Central memory CD8-positive, alpha-beta T cell (primary cell): Measurements from ENCODE around the gene MRPS12.
"Not testable (repeated sequence)": the region's sequence is repeated elsewhere in the genome, so short reads cannot be mapped to it uniquely, and the experiment has no call there.

Experiments
- ATAC-seq: fragments of 150-1000 bp; cut with Tn5 transposase; replicated peaks from 2 replicates; pipeline ENCODE4 v1.10.0; 2022; ENCODE audit warnings: mild to moderate bottlenecking, moderate FRiP score, moderate number of reproducible peaks; ENCODE audit not compliant: poor library complexity, severe bottlenecking; ENCODE audit errors: extremely low read depth
- DNase-seq, 2 donors: peaks; one replicate each; pipeline ENCODE4 v3.0.0; 2021; ENCODE audit warnings: low spot score in 2 of 2
- H3K27ac Mint-ChIP-seq: one replicate; pipeline ENCODE4 v1.8.0; 2022; ENCODE audit warnings: low read depth, mild to moderate bottlenecking, moderate library complexity, mixed read lengths
- H3K27me3 Mint-ChIP-seq: one replicate; pipeline ENCODE4 v1.8.0; 2022; ENCODE audit warnings: mixed read lengths
- H3K36me3 Mint-ChIP-seq: one replicate; pipeline ENCODE4 v1.8.0; 2022; ENCODE audit warnings: mild to moderate bottlenecking, moderate library complexity, mixed read lengths; ENCODE audit not compliant: insufficient read depth
- H3K4me1 Mint-ChIP-seq: one replicate; pipeline ENCODE4 v1.8.0; 2022; ENCODE audit warnings: mixed read lengths
- H3K4me3 Mint-ChIP-seq: one replicate; pipeline ENCODE4 v1.8.0; 2022; ENCODE audit warnings: mild to moderate bottlenecking, moderate library complexity, mixed read lengths
- H3K9me3 Mint-ChIP-seq: one replicate; pipeline ENCODE4 v1.8.0; 2022; ENCODE audit warnings: mixed read lengths

MRPS12 gene

GRCh38 chr19:38929929-38930775, 592 bp upstream of the MRPS12 start, which contains the start of gene SARS2:
TSS of gene SARS2 (minus strand) at chr19:38930763. CDS start at chr19:38930736, 27 bp downstream.
- DNase-seq = peak in 1 of 2 donors; percentile 95
- no peaks in the 10 kb centered on the region for H3K9me3 Mint-ChIP-seq
- peaks cover 53% of the 10 kb centered on the region for H3K4me1 Mint-ChIP-seq
- H3K36me3 Mint-ChIP-seq = peaks cover 18% of the 10 kb centered on the region
- H3K27ac Mint-ChIP-seq = peak within 1 kb of the TSS; percentile 98
- H3K4me3 Mint-ChIP-seq = peak within 1 kb of the TSS; percentile 94
- peak; percentile 41 for ATAC-seq
- no peaks in the 10 kb centered on the region for H3K27me3 Mint-ChIP-seq

GRCh38 chr19:38931521-38931793, 713 bp downstream of the MRPS12 start:
- H3K27me3 Mint-ChIP-seq = no peaks in the 10 kb centered on the region
- no peak for ATAC-seq
- H3K9me3 Mint-ChIP-seq = no peaks in the 10 kb centered on the region
- DNase-seq = no peak
- H3K27ac Mint-ChIP-seq = peak overlapping the region; percentile 98
- peak overlapping the region; percentile 94 for H3K4me3 Mint-ChIP-seq
- peaks cover 49% of the 10 kb centered on the region for H3K4me1 Mint-ChIP-seq
- H3K36me3 Mint-ChIP-seq = peaks cover 16% of the 10 kb centered on the region

GRCh38 chr19:38932425-38933179, 1.9 kb downstream of the MRPS12 start:
- Mint-ChIP-seq H3K27ac (no peak overlapping the region), H3K36me3 (peaks cover 16% of the 10 kb centered on the region), H3K27me3 (no peaks in the 10 kb centered on the region), H3K4me1 (peaks cover 46% of the 10 kb centered on the region), H3K4me3 (peak overlapping the region; percentile 44), H3K9me3 (no peaks in the 10 kb centered on the region)
- peak in 1 of 2 donors; percentile 33 for DNase-seq
- ATAC-seq = no peak

GRCh38 chr19:38933544-38933943, 2.8 kb downstream of the MRPS12 start:
- no peak for DNase-seq
- no peak for ATAC-seq
- peak overlapping the region; percentile 44 for H3K4me3 Mint-ChIP-seq

GRCh38 chr19:38939957-38940356, 9.2 kb downstream of the MRPS12 start:
- Mint-ChIP-seq H3K27me3 (no peaks in the 10 kb centered on the region), H3K9me3 (no peaks in the 10 kb centered on the region), H3K4me3 (no peak overlapping the region), H3K27ac (no peak overlapping the region), H3K4me1 (peaks cover 16% of the 10 kb centered on the region), H3K36me3 (peaks cover 1% of the 10 kb centered on the region)
- no peak for ATAC-seq
- DNase-seq = no peak

More at GRCh38 chr19:38933544-38933943, 2.8 kb downstream of the MRPS12 start:
- Mint-ChIP-seq H3K27me3 (no peaks in the 10 kb centered on the region), H3K9me3 (no peaks in the 10 kb centered on the region), H3K36me3 (peaks cover 14% of the 10 kb centered on the region), H3K4me1 (peaks cover 37% of the 10 kb centered on the region), H3K27ac (no peak overlapping the region)

- DNase-seq, H3K9me3 Mint-ChIP-seq, H3K4me3 Mint-ChIP-seq, H3K27me3 Mint-ChIP-seq, H3K36me3 Mint-ChIP-seq, H3K27ac Mint-ChIP-seq, ATAC-seq: not testable (repeated sequence)
- H3K4me1 Mint-ChIP-seq = peaks cover 16% of the 10 kb centered on the region
These were observed 10.7 kb downstream of the MRPS12 start for GRCh38 chr19:38941466-38941865.

- Mint-ChIP-seq H3K27ac (no peak overlapping the region), H3K4me1 (peaks cover 16% of the 10 kb centered on the region), H3K4me3 (no peak overlapping the region), H3K36me3 (peaks cover 1% of the 10 kb centered on the region), H3K9me3 (no peaks in the 10 kb centered on the region), H3K27me3 (no peaks in the 10 kb centered on the region)
- no peak for DNase-seq
- ATAC-seq = no peak
These were observed 11.2 kb downstream of the MRPS12 start for GRCh38 chr19:38941979-38942378.

GRCh38 chr19:38942471-38943181, 11.9 kb downstream of the MRPS12 start:
- H3K4me3 Mint-ChIP-seq = no peak overlapping the region
- H3K27me3 Mint-ChIP-seq = no peaks in the 10 kb centered on the region
- no peak for DNase-seq
- H3K9me3 Mint-ChIP-seq = no peaks in the 10 kb centered on the region
- peaks cover 1% of the 10 kb centered on the region for H3K36me3 Mint-ChIP-seq
- H3K4me1 Mint-ChIP-seq = peaks cover 16% of the 10 kb centered on the region
- peak overlapping the region; percentile 58 for H3K27ac Mint-ChIP-seq
- no peak for ATAC-seq

GRCh38 chr19:38944981-38945506, 14.3 kb downstream of the MRPS12 start:
- H3K9me3 Mint-ChIP-seq = no peaks in the 10 kb centered on the region
- H3K4me1 Mint-ChIP-seq = peaks cover 17% of the 10 kb centered on the region
- ATAC-seq = no peak
- no peaks in the 10 kb centered on the region for H3K27me3 Mint-ChIP-seq
- no peak overlapping the region for H3K27ac Mint-ChIP-seq
- peaks cover 1% of the 10 kb centered on the region for H3K36me3 Mint-ChIP-seq
- H3K4me3 Mint-ChIP-seq = no peak overlapping the region
- no peak for DNase-seq

GRCh38 chr19:38945562-38946228, 15.0 kb downstream of the MRPS12 start:
- Mint-ChIP-seq H3K36me3 (peaks cover 1% of the 10 kb centered on the region), H3K4me3 (no peak overlapping the region), H3K27ac (no peak overlapping the region), H3K9me3 (no peaks in the 10 kb centered on the region), H3K4me1 (peaks cover 16% of the 10 kb centered on the region), H3K27me3 (no peaks in the 10 kb centered on the region)
- ATAC-seq = no peak
- DNase-seq = no peak

GRCh38 chr19:38946229-38947010, 15.7 kb downstream of the MRPS12 start:
- ATAC-seq = no peak
- no peaks in the 10 kb centered on the region for H3K9me3 Mint-ChIP-seq
- H3K4me1 Mint-ChIP-seq = peaks cover 11% of the 10 kb centered on the region
- H3K27me3 Mint-ChIP-seq = no peaks in the 10 kb centered on the region
- H3K27ac Mint-ChIP-seq = no peak overlapping the region
- H3K36me3 Mint-ChIP-seq = peaks cover 1% of the 10 kb centered on the region
- DNase-seq = no peak
- no peak overlapping the region for H3K4me3 Mint-ChIP-seq
